SU-DHL-6 (cell line): ENCODE data around the gene TPST1.

Experiments
- EZH2phosphoT487 ChIP-seq: fragments of 200-600 bp; sonication (generic), shearing (Covaris generic); conservative IDR thresholded peaks from 2 replicates; pipeline ENCODE4 v1.6.1; 2018; ENCODE audit warnings: mild to moderate bottlenecking, antibody characterized with exemption, low read length, moderate library complexity, mixed read lengths
- TF ChIP-seq, protein P1 (sequence below): fragments of 200-600 bp; sonication (generic); IDR thresholded peaks from one replicate; pipeline ENCODE4 v1.5.1; 2017; ENCODE audit warnings: antibody characterized with exemption, mild to moderate bottlenecking, low read length, moderate library complexity; ENCODE audit not compliant: insufficient read depth, poor library complexity, severe bottlenecking

DNA sequence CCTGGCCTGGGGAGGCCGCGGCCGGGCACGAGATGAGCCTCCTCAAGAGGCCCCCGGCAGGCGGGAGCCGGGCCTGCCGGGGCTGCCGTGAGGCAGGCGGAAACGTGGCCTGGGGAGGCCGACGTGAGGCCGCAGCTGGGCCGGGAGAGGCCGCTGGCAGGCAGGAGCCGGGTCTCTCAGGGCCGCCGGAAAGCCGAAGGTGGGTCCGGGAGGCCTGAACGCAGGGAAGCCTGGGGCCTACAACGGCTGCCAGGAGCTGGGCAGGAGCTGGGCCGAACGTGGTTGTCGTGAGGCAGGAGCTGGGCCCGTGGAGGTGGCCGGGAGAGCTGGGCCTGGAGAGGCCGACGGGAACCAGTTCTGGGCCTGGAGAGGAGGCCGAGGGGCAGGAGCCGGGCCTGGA lies 171.9 kb downstream of the TPST1 start:
- TF ChIP-seq, protein P1, sequence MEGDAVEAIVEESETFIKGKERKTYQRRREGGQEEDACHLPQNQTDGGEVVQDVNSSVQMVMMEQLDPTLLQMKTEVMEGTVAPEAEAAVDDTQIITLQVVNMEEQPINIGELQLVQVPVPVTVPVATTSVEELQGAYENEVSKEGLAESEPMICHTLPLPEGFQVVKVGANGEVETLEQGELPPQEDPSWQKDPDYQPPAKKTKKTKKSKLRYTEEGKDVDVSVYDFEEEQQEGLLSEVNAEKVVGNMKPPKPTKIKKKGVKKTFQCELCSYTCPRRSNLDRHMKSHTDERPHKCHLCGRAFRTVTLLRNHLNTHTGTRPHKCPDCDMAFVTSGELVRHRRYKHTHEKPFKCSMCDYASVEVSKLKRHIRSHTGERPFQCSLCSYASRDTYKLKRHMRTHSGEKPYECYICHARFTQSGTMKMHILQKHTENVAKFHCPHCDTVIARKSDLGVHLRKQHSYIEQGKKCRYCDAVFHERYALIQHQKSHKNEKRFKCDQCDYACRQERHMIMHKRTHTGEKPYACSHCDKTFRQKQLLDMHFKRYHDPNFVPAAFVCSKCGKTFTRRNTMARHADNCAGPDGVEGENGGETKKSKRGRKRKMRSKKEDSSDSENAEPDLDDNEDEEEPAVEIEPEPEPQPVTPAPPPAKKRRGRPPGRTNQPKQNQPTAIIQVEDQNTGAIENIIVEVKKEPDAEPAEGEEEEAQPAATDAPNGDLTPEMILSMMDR: no peak
- no peak for TF ChIP-seq EZH2phosphoT487
